Activated CD8-positive, alpha-beta memory T cell treated with anti-CD3 and anti-CD28 coated beads for 1 hour (primary cell): ENCODE data around the gene DMTF1.
"Not testable (repeated sequence)": the region's sequence is repeated elsewhere in the genome, so short reads cannot be mapped to it uniquely, and the experiment has no call there.

Experiments used
- DNase-seq, 2 donors: peaks; one replicate each; pipeline ENCODE4 v3.0.0-alpha.2; 2020; ENCODE audit warnings: low read depth in 1 of 2; ENCODE audit errors: extremely low read depth in 1 of 2

The DMTF1 gene

DNA sequence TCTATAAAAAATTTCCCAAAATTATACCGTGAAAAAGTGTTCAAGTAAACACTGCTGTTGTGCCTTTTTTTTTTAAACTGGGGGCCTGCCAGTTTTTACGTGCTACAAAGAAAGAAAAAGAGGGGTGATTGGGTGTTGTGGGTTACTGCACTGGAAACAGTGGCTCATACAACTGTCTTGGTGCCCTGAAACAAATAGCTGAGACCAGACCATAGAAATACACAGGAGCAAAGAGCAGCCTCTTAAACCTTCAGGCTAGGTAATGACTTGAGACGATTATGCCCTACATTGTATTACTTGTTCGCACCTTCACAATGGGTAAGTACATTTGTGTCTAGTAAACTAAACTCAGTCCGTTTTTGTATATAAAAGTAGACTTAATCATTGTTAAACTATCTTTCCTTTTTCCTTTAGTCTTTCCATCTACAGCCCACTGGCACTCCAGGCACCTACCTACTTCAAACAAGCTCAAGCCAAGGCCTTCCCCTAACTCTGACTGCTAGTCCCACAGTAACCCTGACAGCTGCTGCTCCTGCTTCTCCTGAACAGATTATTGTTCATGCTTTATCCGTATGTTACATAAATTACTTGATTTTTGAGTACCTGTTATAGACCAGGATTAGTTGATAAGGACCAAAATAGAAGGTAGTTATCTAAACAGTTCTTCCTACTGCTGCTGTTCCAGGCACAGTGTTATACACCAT is 40.7 kb downstream of the DMTF1 start:
- DNase-seq: no peak

DNA sequence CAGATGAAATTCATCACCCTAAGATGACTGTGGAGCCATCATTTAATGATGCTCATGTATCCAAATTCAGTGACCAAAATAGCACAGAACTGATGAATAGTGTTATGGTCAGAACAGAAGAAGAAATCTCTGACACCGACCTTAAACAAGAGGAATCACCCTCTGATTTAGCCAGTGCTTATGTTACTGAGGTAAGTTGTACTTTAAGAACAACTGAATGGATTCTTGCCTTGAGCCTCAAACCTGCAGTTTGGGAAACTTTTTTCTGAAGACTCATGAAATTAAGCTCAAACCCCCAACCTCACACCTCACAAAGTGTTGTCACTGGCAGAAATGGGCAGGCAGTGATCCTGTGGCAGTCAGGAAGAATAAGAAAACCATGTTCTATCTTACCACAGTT is 41.7 kb downstream of the DMTF1 start:
- no peak for DNase-seq

DNA sequence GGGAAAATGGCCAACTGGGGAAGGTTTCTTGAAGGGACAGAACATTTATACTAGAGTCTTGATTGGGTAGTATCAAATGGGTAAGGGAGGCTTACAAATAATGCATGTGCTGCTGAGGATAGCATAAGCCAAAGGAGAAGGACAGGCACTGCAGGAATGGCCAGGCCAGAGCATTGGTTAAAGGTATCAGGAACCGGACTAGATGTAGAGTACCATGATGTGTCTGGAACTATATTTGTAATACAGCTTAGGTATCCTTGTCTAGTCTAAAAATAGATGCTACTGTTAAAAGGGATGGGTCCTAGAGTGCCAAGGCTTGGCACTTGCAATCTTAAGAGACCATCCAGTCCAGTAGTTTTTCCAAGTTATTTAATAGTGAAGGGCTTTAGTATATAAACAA is 47.0 kb downstream of the DMTF1 start:
- DNase-seq: no peak

DNA sequence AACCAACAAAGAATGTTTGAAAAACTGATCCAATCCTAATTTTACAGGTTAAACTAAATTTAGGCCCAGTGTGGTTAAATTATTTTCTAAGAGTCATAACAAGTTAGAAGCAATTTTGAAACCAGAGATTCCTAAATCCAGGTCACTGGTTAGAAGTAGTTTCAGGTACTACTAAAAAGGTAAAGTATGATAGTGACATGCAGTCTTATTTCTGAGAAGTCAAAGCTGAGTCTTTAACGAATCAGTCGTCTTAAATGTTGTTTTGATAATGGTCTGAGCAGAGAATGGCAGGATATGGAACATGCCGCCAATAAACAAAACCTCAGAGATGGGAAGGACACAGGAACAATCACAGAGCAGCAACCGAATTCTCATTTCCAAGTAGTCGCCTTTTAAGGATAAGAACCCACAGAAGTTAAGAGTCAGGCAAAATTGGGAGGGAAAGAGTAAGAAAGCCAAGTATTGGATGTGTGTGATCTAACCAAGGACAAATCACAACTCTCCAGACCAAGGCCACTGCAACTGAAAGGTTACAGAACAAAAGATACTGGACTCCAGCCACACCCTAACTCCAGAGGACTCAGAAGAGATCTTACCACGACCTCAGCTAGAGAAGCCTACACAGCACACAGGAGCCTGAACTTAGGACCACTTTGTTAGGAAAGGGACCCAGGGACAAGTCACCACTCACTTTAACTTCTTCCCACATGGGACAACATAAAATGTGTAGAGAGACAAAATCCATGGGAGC is 47.6 kb downstream of the DMTF1 start:
- DNase-seq: no peak

DNA sequence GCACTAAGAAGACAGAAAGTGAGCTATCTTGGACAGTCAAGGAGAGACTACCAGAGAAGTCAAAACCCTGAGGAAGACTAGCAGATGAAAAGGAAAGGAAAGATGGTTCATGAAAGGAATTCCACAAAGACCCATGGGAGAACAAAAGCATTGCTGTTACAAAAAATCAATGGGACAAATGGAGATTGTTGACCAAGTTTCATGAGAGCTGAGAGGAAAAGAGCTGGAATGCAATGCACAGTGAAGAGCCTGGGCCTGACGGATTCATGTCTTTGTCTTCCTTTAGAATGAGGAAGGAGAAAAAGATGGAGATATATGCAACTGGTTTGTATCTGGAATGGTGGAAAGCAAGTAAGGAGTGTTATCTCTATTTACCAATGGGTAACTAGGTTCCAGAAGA is 50.0 kb downstream of the DMTF1 start:
- no peak for DNase-seq

DNA sequence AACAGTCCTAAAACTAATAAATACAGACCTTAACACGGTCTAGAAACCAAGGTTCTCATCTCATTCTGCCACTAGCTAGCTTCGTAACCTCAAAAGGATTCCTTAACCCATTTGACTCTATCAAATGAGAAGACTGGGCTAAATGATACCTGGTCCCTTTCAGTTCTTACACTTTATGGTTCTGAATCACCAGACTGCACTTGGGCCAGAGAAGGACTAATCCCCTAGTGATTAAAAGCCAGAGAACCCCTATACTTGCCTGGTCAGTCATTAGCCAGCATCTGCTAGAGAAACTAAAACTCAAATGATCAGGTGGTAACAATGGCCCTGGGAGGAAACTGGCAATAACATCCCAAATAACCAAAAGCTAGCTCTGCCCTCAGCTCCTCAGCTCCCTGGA is 50.5 kb downstream of the DMTF1 start:
- no peak for DNase-seq

DNA sequence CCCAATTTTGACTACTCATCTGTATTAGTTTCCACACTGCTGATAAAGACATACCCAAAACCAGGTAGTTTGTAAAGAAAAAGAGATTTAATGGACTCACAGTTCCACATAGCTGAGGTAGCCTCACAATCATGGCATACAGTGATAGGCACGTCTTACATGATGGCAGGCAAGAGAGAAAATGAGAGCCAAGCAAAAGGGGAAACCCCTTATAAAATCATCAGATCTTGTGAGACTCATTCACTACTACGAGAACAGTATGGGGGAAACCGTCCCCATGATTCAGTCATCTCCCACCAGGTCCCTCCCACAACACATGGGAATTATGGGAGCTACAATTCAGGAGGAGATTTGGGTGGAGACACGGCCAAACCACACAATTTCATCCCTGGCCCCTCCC is 51.7 kb downstream of the DMTF1 start:
- not testable (repeated sequence) for DNase-seq

DNA sequence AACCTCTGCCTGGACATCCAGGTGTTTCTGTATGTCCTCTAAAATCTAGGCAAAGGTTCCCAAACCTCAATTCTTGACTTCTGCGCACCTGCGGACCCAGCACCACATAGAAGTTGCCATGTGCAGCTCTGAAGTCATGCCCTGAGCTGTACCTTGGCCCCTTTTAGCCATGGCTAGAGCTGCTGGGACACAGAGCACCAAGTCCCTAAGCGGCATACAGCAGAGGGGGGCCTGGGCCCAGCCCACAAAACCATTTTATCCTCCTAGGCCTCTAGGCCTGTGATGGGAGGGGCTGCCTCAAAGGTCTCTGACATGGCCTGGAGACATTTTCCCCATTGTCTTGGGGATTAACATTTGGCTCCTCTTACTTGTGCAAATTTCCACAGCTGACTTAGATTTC is 52.7 kb downstream of the DMTF1 start:
- DNase-seq: no peak

DNA sequence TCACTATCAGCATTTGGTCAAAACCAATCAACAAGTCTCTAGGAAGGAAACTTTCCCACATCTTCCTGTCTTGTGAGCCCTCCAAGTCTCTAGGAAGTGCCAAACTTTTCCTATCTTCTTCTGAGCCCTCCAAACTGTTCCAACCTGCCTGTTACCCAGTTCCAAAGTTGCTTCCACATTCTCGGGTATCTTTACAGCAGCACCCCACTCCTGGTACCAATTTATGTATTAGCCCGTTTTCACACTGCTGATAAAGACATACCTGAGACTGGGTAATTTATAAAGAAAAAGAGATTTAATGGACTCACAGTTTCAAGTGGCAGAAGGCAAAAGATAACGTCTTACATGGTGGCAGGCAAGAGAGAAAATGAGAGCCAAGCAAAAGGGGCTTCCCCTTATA is 53.4 kb downstream of the DMTF1 start:
- DNase-seq: not testable (repeated sequence)

DNA sequence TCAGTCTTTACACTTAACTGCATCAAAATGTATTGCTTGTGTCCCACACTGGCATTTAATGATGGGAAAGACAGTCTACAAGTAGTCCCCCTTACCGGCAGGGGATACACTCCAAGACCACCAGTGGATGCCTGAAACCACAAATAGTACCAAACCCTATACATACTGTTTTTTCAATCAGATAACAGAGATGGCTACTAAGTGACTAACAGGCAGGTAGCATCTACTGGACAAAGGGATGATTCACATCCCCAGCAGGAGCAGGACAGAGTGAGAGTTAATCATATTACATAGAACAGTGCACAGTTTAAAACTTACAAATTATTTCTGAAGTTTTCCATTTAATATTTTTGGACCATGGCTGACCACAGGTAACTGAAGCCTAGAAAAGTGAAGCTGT is 54.1 kb downstream of the DMTF1 start:
- DNase-seq: no peak

DNA sequence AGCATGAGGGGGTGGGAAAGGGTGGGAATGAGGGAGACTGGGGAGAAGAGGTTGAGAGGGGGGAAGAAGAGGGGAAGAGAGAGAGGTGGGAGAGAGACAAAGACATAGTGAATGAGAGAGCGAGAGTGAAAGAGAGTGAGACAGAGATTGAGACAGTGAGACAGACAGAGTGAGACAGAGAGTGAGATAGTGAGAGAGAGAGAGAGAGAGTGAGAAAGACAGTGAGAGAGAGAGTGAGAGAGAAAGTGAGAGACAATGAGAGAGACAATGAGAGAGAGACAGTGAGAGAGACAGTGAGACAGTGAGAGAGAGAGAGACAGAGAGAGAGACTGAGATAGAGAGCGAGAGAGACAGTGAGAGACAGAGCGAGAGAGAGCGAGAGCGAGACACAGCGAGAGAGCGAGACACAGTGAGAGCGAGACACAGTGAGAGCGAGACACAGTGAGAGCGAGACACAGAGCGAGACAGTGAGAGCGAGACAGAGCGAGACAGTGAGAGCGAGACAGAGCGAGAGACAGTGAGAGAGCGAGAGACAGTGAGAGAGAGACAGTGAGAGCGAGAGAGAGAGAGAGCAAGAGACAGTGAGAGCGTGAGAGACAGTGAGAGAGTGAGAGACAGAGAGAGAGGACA is 57.2 kb downstream of the DMTF1 start:
- no peak for DNase-seq

DNA sequence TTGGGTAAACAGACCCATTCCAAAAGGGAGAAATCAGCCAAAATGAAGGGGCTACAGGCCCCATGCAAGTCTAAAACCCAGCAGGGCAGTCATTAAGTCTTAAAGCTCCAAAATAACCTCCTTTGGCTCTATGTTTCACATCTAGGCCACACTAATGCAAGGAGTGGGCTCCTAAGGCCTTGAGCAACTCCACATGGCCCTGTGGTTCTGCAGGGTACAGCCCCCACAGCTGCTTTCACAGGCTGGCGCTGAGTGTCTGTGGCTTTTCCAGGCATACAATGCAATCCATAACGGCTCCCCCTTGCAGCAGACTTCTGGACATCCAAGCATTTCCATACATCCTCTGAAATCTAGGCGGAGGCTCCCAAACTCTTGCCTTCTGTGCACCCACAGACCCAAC is 58.3 kb downstream of the DMTF1 start:
- no peak for DNase-seq

DNA sequence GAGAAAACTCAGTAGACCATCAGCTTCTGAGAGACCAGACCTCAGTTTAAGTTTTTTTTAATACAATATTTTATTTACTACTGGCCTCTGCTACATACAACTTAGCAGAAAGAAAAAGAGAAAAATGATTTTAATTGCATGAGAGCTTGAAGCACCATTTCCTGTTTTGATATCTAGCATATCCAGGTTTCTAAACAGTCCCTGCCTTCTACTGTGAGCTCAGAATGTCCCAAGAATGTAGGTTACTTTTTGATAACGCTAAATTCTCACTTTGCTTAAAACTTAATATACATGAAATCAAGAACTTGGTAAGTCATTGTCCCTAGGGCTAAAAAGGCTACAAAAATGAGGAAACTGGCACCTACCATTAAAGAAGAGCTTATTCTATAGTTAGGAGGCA is 60.2 kb downstream of the DMTF1 start:
- no peak for DNase-seq

DNA sequence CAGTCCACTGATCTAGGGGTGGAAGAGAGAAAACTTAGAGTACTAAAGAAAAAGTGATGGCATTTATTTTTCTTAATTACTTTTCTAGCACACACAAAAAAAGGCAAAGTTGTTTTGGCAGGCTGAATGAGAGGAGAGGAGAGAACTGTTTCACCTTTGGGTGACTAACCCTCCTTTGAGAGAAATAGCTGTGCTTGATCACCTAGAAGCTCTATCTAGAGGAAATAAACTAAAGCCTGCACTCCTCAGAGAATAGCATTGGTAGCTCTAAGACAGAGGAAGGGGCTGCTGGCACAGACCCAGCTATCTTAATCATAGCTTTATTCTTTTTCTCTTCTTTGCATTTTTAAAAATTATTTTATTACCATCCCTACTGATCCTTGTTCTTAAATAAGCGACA is 61.0 kb downstream of the DMTF1 start:
- no peak for DNase-seq

DNA sequence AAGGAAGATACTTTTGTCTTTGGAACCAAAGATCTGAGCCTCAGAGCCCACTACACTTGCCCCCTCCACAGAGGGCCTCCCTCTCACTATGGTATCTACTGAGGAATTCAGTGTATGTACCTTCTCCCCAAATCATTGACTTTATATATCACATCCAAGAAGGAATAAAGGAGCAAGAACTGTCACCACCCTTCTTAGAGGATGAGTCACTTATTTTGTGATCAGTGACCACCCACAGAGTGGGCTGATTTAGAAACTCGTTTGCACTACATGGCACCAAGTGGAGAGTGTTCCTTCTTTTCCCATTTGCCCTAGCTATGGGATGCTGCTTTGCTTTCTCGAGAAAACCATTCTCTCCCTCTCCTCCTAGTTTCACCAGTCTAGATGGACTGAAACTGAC is 61.6 kb downstream of the DMTF1 start:
- DNase-seq: no peak

DNA sequence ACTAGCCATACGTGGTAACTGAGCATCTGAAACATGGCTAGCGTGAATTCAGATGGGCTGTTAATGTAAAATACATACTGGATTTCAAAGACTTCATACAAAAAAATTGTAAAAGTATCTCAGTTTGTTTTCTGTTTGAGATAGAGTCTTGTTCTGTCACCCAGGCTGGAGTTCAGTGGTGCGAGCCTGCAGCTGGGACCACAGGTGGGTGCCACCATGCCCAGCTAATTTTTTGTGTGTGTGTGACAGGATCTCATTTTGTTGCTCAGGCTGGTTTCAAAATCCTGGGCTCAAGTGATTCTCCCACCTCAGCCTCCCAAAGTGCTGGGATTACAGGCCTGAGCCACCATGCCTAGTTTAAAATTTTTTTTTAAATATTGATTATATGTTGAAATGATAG is 62.8 kb downstream of the DMTF1 start:
- DNase-seq: no peak

DNA sequence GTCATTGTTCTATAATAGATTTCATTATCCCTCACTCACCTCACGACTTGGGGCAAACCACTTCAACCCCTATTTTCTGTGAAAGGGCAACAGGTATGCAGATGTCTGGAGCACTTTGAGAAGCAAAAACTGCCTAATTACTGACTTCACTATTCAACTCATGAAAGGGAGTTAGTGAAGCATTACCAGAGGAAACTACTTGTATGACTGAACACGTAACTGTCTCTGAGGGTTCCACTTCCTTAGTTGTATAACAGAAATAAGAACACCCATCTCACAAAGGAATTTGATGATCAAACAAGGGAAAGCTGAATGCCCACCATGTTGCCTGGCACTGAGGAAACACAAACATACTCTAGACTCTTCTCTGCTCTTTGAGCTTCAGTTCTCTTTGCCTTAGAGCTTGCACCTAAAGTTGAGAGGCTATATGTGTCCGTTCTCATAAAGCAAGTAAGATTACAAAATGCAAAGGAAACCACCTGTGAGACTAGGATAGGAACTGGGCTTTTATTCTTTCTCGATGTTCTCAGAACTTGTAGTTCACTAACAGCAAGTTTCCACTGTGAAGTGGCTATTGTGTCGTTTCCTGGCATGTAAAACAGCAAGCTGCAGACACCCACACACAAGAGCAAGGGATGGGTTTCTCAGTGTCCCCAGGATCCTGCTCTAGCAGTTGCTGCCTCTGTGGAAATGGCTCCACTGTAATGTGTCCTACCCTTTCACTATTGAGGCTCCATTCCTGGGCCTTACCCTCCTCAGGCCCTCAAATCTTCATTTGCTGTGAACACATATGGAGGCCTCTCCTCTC is 64.7 kb downstream of the DMTF1 start:
- DNase-seq: no peak

DNA sequence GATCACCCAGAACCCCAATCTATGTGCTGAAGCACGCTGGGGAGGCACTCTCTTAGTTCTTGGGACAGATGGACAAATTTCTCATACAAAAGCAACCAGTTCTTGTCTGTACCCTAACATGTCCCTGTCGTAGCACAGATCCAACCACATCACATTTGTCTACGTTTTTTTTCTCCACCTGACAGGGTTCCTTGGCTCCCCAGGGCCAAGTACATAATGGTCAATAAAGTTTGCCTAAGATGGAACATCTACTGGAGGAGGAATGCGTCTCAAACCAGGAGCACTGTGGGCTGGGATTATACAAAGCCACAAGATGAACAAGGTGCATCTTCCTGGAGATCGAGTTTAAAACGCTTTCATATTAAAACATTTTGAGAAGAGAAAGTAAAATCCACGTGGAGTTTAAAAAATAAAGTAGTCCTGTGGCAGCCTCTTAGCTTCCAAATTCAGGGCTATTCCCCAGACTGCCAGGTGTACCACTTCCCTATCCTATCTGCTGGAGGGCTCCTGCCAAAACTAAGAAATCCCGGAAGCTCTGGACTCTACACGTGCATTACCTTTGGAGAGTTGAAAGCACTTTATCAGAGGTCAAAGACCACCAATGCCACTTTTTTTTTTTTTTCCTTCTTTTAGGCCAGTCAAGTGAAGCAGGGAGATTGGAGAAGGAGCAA is 65.9 kb downstream of the DMTF1 start:
- DNase-seq: no peak

DNA sequence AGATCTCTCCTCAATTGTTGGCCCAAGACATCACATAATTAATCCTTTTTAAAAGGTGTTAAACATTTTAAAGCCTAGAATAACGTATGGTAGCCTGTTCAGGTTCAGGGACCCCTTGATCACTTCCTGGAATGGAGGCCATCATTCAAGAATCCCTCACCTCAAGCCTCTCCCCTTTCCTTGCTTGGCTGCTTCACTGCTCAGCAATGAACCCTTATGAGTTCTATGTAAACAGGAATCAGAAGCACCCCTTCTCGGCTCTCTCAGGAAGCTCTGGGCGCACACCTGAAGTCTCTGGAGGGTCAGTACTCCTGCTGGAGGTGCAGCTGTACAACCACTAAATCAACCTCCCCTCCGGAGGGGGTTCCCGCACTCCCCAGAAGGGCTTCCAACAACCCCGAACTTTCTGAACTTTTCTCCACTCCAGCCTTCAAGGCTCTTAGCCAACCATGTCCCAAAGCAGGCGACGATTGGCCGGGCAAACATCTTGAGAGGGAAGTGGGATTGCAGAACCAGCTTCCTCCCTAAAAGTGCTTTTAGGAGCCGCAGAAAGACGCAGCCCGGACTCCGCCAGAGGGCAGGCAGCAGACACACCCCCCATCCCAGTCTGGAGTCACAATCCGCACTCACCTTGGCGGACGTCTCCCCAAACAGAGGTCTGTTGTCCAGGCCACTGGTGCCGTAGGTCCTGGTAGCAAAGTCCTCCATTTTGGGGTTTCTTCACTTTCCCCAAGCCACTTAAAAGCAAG is 66.7 kb downstream of the DMTF1 start:
- no peak for DNase-seq

DNA sequence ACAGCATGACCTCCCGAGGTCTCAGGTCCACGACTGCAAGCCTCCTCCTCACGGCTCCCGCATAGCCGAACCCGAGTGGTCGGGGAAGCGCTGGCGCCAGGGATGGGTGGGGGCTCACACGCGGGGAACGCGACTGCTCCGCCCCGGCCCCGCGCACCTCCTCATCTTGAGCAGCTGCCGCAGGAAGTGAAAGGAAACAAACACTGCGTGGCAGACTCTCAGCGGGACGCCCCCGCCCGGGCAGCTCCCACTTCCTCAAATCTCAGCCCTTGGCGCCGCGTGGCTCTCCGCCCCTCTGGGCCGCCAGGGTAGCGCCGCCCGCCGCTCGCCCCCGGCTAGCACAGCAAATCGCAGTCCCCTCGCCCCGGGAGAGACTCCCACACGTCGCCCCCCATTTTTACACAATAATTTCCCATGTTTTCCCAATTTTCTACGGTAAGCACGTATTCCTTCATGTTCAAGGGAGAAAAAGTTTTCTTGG is 67.3 kb downstream of the DMTF1 start, which contains the start of gene TMEM243:
TMEM243 (minus strand) TSS at position 188 of the 481 bp plus-strand sequence. CDS start 229 bp downstream, outside the sequence.
- DNase-seq: peak; percentile 68 to 70
